OCI-LY3 (cell line): ENCODE measurements around the gene RPS17.

Source experiments
- CTCF ChIP-seq: fragments of 200-600, 300-600 bp; sonication (generic); IDR thresholded peaks from 2 replicates; pipeline ENCODE4 v1.5.1; 2014; ENCODE audit warnings: antibody characterized with exemption, low read length, low read depth
- EZH2phosphoT487 ChIP-seq: fragments of 200-600 bp; shearing (Covaris generic); IDR thresholded peaks from 2 replicates; pipeline ENCODE4 v1.6.1; 2018; ENCODE audit warnings: antibody characterized with exemption, mixed run types, low read depth

- TF ChIP-seq CTCF (no peak), EZH2phosphoT487 (no peak)
These were observed 11.5 kb upstream of the RPS17 start for GRCh38 chr15:82551646-82552247.
